ENCODE measurements around the gene SNU13. TPM values are rescaled to one million over a fixed set of nuclear protein-coding genes. Genes with fewer than 3 reads are reported as not detected.

SNU13 gene
- total RNA-seq, 4 donors from 2014 or later: 99.0 to 169 (median 126) TPM

DNA sequence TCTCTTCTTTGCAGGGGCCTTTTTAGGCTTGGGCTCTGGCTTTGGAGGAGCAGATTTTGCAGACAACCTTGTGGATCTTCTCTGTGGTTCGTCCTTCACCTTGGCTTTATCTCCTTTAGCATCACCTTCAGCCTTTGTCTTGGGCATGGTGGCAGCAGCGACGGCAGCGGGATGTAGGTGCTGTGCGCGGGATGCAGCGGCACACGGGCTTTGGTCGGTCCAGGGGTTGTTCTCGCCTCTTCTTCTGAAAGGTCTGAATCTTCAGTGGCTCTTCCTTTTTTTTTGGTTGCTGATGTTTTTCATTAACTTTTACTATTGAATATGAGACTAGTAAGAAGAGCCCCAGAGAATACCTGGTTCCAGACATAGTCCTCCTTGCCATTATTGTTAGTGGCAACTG, 20.7 kb upstream of the SNU13 start:
- no peak for ATAC-seq (ENCODE audit: low FRiP score)
- TF ChIP-seq, protein P1, sequence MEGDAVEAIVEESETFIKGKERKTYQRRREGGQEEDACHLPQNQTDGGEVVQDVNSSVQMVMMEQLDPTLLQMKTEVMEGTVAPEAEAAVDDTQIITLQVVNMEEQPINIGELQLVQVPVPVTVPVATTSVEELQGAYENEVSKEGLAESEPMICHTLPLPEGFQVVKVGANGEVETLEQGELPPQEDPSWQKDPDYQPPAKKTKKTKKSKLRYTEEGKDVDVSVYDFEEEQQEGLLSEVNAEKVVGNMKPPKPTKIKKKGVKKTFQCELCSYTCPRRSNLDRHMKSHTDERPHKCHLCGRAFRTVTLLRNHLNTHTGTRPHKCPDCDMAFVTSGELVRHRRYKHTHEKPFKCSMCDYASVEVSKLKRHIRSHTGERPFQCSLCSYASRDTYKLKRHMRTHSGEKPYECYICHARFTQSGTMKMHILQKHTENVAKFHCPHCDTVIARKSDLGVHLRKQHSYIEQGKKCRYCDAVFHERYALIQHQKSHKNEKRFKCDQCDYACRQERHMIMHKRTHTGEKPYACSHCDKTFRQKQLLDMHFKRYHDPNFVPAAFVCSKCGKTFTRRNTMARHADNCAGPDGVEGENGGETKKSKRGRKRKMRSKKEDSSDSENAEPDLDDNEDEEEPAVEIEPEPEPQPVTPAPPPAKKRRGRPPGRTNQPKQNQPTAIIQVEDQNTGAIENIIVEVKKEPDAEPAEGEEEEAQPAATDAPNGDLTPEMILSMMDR (IDR thresholded peaks at IDR 0.05): no peak
- DNase-seq (ENCODE audit: low spot score): no peak

DNA sequence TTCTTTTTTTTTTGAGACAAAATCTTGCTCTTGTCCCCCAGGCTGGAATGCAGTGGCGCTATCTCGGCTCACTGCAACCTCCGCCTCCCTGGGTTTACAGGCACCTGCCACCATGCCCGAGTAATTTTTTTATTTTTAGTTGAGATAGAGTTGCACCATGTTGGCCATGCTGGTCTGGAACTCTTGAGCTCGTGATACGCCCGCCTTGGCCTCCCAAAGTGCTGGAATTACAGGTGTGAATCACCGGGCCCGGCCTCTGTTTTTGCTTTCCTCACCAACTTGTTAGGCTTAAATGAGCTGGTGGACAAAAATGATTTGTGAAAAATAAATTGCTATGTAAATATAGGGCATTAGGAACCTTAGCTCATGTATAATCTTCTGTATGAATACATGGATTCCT, 14.1 kb upstream of the SNU13 start:
- TF ChIP-seq, protein P1 (IDR thresholded peaks at IDR 0.05): no peak
- no peak for ATAC-seq (ENCODE audit: low FRiP score)
- no peak for DNase-seq (ENCODE audit: low spot score)

DNA sequence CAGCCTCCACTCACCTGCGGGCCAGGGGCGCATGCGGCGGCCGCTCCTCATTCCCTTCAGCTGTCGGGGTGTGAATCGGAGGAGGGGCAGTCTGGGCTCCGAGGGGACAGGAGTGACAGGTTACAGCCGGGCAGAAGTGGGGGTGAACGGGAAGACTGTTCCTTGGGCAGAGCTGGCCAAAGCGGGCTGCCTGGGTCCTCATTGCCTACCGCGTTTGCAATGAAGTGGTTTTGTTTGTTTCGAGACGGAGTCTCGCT, 11.4 kb upstream of the SNU13 start:
- ATAC-seq (ENCODE audit: low FRiP score) (no peak), DNase-seq (ENCODE audit: low spot score) (no peak)
- TF ChIP-seq, protein P1 (IDR thresholded peaks at IDR 0.05): no peak

DNA sequence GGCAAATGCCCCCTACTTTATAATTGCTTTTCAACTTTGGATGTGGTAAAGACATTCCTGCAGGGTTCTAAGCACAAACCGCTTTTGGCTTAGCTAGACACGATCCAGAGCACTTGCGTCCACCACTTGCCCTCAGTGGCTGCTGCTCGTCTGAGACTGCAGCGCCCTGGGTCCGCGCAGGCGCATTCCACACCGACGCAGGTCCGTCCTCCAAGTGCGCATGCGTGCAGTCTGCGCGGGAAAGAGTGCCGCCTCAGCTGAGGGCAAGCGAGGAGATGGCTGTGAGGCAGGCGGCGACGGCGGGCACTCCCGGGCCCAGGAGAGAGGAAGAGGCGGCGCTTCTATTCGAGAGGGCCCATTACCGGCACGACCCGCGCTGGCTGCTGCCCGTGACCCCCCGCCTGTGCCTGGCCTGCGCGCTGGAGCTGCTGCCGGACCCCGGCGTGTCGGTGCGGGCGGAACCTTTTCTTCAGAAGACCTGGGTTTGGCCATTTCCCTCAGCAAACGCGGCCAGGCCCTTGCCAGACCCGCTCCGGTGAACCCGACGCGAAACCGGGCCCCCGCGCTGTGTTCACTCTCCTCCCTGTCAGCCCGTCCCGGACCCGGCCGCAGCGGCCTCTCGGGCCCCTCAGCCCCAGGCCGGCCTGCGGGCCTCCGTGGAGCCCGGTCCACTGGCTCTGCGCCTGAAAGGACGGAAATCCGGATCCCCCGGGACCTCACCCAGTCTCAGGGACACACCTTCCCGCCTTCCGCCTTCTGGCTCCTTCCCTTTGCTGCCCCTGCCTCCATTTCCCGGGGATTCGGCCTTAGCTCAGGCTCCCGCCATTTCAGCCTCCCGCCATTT, 10.8 kb upstream of the SNU13 start, which contains the start of gene MEI1:
Gene MEI1 (plus strand): TSS at position 240 of the 844 bp plus-strand sequence. CDS start 36 bp downstream, at position 276.
- DNase-seq (ENCODE audit: low spot score) (peak; percentile 61), ATAC-seq (ENCODE audit: low FRiP score) (peak; percentile 69)
- TF ChIP-seq, protein P1 (IDR thresholded peaks at IDR 0.05): no peak

DNA sequence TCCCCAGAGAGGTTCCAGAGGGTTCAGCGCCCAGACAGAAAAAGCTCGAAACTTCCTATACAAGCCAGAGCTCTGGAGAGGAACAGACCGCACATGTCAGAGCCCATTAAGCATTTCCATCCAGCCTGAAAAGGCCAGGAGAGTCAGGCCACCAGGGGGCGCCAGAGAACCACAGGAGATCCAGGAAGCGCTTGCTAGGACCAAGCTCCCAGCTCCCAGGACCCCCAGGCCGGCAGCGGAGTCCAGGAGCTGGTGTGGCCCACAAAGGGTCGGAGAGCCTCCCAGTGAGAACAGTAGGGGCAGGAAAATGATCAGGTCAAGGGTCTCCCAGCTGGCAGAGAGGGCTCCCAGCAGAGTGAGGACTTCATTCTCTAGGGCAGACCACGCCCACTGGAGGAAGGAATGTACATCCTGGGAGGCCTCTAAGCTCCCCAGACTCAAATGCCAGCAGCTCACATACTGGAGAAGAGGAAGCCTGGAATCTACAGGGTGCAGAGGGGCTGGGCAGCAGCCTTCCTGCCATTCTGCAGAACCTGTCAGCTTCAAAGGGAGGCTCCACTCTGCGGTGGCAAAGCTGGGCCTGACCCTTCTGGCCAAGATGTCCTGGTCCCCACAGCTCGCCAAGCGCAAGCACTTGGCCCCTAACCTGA, 8.6 kb upstream of the SNU13 start:
- ATAC-seq (ENCODE audit: low FRiP score) (peak; percentile 63), DNase-seq (ENCODE audit: low spot score) (peak; percentile 100)
- TF ChIP-seq, protein P1 (IDR thresholded peaks at IDR 0.05): peak in 2 of 3 donors; percentile 44 to 60

DNA sequence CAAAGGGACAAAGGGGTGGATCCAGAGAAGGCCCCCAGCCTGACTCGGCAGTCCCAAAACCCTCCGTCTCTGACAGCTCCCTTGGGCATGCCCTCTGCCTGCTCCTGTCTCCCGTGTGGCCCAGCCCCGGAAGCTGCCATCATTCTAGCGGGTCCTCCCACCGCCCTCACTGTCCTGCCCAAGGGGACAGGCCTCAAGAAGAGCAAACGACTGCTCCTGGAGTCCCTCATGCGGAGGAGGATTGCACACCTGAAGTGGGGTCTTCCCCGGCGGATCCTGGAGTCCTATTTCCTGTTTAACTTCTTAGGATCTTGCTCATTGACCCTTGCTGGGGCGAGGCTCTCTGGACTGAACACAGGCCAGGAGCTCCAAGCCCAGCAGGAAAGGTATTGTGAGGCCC, 8.0 kb upstream of the SNU13 start:
- DNase-seq (ENCODE audit: low spot score) (no peak), ATAC-seq (ENCODE audit: low FRiP score) (peak; percentile 8)
- TF ChIP-seq, protein P1 (IDR thresholded peaks at IDR 0.05): no peak

DNA sequence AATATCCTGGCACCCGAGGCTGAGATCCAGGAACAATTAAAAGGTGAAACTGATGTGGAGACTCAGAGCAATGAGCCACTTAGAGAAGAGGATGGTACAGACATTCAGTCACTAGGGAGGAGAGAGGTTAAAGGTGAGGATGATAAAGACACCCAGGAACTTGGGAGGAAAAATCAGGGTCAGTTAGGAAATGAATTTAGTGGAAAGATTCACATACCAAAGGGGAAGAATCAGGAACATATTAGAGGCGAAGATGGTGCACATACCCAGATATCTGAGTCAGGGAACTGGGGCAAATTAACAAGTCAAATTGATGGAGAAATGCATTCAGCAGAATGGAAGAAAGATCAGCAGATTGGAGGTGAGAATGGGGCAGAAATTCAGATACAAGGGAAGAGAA, 6.5 kb upstream of the SNU13 start:
- TF ChIP-seq, protein P1 (IDR thresholded peaks at IDR 0.05): no peak
- DNase-seq (ENCODE audit: low spot score): no peak
- ATAC-seq (ENCODE audit: low FRiP score): no peak
